ENCODE measurements around the gene GPR27.

The GPR27 gene, protein sequence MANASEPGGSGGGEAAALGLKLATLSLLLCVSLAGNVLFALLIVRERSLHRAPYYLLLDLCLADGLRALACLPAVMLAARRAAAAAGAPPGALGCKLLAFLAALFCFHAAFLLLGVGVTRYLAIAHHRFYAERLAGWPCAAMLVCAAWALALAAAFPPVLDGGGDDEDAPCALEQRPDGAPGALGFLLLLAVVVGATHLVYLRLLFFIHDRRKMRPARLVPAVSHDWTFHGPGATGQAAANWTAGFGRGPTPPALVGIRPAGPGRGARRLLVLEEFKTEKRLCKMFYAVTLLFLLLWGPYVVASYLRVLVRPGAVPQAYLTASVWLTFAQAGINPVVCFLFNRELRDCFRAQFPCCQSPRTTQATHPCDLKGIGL

DNA sequence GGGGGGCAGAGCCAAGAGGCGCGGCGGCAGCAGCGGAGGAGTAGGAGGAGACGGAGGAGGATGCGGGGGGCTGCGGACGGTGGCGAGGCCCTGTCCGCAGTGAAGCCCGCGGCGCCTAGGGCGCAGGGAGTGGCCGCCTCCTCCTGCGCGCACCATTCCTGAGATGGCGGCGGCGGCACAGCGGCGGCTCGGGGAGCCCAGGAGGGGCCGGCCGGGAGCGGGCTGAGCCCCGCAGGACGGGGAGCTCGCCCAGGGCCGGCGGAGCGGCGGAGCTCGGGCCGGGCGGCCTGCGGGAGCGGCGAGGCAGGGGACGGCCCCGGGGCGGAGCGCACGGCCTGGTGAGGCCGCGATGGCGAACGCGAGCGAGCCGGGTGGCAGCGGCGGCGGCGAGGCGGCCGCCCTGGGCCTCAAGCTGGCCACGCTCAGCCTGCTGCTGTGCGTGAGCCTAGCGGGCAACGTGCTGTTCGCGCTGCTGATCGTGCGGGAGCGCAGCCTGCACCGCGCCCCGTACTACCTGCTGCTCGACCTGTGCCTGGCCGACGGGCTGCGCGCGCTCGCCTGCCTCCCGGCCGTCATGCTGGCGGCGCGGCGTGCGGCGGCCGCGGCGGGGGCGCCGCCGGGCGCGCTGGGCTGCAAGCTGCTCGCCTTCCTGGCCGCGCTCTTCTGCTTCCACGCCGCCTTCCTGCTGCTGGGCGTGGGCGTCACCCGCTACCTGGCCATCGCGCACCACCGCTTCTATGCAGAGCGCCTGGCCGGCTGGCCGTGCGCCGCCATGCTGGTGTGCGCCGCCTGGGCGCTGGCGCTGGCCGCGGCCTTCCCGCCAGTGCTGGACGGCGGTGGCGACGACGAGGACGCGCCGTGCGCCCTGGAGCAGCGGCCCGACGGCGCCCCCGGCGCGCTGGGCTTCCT lies at the start of gene GPR27:
GPR27 (plus strand) TSS at position 155 of the 909 bp plus-strand sequence; CDS start at position 350, 195 bp downstream.
- DNase-seq: no peak

DNA sequence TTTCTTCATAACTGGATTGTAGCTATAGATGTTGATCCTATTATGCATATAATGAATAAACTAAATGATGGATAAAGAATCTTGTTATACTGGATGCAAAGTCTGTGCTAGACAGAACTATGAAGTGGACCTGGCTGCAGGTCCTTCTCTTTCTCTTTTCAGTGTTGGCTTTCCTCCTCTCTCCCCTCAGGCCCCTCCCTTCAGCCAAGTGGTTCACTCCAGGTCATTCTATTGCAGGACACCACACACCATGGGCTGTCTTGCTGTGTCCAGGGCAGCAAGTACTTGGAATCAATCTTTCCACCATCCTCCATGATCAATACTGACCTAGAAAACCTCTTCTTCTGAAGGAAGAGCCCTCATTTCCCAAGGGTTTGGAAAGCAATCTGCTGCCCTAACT lies 48.7 kb upstream of the GPR27 start:
- no peak for DNase-seq

DNA sequence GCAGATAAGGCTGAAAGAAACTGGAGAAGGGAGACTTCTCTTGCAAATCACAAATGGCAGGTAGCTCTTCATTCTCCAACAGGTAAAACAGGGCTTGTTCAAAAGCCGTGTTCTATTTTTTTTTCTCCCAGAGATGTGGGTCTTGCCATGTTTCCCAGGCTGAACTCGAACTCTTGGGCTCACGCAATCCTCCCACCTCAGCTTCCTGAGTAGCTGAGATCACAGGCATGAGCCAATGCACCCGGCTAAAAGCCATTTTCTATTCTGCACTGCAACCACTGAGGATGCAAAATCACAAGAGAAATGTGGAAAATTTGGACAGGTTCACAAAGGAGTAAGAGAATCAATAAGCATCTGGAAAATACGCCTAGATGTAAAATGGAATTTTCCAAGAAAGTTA lies 48.0 kb upstream of the GPR27 start:
- DNase-seq: no peak

DNA sequence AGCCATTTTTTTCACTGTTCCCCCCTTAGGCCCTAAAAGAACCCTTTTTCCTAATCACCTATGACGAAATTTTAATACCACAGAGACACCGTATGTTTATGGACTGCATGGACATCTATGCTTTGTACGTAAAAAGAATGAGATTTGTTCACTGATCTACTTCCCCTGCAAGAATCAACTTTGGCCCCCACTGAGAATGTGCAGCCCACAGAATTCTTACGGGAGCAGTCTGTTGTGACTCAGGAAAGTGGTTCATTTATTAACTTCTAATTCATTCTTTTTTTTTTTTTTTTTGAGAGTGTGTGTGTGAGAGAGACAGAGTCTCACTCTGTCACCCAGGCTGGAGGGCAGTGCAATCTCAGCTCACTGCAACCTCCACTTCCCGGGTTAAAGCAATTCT lies 46.1 kb upstream of the GPR27 start:
- no peak for DNase-seq

DNA sequence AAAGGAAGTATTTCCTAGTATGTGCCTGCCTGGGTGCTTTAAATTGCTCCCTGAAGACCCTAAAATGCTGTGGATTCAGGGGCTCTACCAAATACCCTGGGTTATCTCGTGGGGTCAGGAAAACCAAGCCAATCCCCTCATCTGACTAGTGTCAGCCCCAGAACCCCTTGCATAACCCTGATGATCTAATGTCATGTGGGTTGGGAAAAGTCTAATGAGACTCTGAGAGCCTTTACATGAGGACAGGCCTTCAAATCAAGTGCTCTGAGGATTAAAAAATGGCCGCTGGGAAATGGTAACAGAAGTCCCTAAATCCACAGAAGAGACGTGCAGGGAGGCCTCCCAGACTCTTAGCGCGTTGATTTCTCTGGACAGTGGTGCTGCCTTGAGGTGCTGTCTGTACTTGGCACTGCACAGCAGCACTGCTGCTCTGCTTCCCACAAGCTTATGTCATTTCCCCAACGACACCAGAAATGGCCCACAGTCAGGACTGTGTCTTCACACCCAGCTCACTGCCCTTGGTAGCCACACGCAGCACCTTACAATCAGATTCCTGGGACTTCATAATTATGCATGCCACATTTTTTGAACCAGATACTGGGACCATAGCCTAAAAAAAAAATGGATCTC lies 45.1 kb upstream of the GPR27 start:
- DNase-seq: no peak

DNA sequence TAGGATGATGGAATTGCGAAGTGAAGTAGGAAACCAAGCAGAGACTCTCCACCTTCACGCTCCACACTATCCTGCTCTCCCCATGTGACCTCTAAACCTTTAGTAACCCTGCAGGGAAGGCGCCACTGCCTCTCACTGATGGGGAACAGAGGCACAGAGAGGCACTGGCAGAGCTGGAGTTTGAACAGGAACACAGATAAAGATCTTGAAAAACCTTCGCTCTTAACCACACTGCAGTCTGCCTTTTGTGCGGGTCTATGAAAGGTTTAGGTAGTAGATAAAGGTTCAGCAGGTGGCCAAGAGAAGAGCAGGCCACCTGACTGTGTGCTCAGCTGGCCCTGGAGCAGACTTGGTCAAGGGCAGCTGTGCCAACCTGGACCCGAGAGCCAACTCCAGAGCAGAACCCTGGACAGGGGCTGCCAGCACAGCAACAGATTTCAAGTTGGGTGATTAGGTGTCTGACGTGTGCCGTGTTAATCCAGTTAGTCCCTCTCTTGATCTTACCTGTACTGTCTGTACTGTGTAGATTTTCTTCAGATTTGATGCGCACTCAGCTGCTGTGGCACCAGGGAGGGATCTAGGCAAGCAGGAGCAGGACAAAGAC lies 43.6 kb upstream of the GPR27 start:
- DNase-seq: no peak

DNA sequence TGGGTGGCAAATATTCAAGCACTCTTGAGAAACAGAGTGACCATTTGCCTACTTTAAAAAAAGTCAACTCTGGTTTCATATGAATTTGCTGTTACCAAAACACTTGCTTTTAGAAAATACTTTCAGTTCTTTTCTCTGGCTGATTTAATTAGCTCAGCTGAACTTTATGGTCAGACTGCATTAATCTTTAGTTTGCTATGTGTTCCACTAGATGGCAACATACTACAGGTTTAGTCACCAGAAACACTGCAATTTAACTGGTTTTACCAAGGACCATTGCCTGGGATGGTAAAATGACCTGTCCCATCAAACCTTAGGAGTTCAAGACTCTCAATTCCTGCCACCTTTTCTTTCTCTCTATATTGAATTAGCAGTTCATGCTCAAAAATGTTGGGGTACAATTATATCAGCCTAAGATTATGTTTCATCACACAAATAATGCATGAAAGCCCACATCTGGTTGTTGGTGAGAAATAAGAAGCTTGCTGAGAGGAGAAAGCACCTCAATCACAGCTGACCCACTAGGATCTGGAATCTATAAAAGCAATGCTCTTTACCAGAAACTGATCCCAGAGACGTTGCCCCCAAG lies 42.7 kb upstream of the GPR27 start:
- DNase-seq: peak; percentile 64

DNA sequence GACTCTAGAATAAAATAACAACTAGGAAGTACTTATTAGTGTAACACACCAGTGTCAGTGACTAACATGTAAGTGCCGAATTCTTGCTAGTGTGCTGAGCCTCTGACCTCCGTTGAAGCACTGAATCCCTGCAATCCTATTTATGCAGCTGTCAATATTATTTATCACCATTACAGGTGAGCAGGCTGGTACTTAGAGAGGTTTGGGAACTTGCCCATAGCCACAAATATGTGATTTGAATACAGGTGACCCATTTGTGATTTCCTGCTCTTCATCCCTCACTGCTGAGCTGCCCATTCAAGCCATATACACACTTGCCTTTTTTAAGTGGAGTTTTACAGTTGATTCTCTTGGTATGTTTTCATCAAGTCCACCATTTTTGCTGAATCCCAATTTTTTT lies 40.6 kb upstream of the GPR27 start:
- DNase-seq: no peak

DNA sequence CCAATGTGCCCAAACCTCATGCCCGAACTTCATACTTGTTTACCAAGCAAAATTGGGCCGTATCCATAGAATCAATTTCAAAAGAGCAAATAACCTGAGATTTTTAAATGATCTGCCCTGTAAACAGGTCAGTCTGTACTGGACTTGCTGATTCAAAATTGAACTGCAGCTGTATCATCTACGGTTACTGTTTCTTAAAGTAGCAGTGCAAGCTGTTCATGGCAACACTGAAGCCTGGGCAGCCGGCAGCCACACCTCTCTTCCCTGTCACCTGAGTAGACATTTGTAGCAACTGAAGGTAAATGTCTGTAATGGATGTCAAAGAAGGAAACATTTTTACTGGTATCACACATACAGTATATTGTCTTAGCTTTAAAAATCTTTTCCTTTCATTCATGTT lies 39.1 kb upstream of the GPR27 start:
- DNase-seq: no peak

DNA sequence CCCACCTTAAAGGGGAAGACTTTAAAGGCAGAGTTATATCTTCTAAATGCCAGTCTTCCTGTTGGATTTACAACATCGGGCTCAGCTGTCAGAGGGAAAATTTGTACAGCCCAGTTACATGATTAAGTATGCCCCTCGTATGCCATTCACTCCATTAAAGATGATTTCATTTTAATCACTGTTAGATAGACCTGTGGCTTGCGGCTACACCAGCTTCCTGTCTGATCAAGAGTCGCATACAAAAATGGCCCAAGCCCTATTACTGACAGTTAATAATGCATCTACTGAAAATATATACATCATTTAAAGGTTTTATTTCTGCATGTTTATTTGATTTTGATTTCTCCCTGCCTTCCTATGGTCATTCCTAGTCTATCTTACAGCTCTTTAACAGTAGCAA lies 35.6 kb upstream of the GPR27 start:
- no peak for DNase-seq

DNA sequence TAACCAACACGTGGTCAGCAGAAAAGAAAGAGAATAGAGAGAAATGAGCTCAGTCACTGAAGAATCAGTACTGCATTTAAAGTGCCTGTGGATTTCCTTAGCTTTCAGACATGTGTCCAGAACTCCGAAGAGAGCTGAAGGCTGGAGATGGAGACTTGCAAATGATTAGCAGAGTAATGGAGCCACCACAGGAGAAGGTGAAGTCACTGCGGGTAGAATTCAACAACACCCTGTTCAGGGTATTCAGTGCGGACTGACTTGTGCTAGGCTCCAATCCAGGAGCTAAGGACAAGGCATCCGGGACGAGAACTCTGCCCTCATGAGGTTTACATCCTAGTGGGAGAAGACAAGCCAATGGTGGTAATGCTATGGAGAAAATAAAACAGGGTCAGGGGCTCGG lies 32.7 kb upstream of the GPR27 start:
- DNase-seq: no peak

DNA sequence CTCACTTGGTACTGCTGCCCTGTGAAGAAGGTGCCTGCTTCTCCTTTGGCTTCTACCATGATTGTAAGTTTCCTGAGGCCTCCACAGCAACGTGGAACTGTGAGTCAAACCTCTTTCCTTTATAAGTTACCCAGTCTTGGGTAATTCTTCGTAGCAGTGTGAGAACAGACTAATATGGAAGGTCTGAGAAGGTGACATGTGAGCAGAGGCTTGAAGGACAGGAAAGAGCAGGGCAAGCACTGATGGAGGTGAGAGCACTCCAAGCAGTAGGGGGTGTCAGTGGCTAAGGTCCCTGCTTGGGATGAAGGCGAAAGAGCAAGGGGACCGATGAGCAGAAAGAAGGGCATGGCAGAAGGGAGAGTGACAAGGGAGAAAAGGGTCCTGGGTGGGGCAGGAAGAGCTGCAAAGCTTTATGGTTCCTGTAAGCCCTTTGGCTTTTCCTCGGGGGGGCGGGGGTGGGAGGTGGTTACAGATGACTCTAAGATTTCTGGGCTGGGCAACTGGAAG lies 32.0 kb upstream of the GPR27 start:
- no peak for DNase-seq

DNA sequence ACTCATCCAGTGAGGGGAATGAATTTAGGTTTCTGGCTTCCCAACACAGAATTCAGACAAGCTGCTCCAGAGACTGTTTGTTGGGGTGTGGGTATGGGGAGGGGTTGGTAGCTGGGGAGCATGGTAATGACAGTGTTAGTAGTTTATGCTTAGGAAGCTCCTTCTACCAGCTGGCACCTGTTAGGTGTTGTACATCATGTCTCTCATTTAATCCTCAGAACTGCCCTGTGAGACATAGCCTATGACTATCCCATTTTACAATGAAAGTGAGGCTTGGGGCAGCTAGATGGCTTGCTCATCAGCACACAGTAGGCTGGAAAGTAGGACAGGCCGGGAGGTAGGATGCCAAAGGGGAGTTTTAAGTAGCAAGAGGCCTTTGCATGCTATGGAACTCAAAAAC lies 31.0 kb upstream of the GPR27 start:
- DNase-seq: no peak

DNA sequence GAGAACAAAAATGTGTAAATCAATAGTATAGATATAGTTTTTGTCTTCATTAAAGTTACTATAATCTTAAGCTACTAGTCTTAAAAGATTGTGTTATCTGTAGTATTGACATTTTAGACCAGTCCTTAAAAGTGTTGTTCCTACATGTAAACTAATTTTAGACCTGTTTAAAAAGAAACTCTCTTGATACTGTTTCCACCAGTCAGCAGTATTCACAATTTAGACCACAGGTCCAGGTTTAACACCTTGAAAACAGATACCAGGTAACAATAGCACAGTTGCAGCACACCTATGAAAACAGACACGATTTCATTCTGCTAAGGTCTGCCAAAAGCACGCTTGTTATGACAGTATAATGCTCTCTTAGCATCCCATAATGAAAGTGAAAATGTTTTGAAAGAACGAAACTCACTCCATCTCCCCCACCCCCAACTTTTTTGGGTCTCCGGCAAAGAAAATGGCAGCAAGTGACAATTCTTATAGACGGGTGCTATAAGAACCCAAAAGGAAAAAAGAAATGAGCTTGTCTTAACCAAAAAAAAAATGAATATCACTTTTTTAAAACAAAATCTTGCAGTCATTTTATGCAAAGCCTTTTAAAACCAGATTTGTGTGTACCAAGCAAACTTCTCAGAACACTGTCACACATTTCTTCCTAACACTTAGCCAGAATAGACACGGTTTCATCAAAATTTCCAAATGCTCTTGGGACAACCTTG lies 30.0 kb upstream of the GPR27 start:
- DNase-seq: peak; percentile 58

DNA sequence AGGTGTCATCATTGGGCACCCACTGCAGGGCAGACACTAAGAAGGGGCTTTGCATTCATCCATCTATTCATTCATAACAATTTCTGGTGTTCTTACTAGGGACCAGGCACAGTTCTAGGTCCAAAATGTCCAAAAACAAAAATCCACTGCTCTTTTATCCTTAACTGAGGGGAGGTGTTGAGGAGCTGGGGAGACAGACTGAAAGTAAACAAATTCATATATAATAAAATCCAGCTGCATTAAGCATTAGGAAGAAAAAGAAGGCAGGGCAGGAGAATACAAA lies 29.5 kb upstream of the GPR27 start:
- no peak for DNase-seq

DNA sequence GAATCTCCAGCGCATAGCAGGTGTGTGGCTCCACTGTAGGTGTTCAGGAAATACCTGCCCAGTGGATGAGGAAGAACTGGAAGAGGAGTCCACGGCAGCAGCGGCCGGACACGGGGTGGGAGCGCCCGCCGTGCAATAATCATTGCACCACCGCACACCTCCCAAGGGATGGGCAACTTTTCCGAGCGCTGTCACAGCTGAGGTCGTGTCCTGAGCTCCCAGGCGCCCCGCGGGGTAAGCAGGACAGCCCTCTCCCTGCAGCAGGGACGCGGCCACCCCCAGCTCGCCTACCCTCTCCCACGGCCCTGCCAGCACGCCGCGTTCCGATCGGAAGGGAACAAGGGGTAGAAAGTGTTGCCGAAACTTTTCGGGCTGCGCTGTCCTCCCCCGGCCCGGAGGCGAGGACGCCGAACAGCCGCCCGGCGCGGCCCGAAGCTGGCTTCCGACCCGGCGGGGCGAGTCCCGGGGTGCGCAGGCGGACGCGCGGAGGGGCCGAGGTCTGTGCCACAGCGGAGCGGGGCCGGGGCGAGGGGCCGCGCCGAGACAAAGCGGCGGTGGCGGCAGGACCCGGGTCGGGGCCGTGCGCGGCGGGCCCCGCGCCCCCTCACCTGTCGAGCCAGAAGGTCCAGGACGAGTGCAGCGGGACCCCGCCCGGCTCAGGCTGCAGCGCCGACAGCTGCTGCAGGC lies 28.9 kb upstream of the GPR27 start:
- peak; percentile 13 for DNase-seq

DNA sequence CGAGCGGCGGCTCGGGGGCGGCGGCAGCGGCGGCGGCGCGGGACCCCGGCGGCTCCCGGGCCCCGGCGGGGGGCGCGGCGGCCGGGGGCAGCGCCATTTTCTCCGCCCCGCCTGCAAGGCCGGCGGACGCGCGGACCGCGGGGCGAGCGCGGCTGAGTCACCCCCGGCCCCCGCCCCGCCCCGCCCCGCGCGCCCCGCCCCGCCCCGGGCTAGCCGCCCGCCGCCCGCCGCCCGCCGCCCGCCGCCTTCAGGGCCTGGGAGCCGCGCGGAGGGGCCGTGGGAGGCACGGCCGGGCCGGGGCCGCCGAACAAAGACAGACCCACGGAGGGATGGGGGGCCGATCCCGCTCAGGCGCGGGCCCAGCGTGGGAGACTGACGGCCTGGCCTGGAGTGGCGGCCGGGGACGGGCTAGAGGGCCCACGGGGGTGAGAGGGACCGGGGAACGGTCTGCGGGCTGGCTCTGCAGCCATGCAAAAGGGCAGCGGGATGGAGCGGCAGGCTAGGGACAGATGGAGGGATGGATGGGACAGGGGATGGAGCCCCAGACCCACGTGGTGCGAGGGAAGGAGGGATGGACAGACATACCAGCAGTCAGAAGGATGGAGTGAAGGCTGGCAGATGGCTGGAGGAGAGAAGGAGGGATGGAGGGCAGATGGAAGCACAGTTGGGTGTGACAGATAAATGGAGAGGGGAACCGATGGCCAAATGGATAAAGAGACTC lies 28.2 kb upstream of the GPR27 start, which contains the start of gene EIF4E3:
EIF4E3 (minus strand) TSS at position 132 of the 721 bp plus-strand sequence; CDS start at position 97, 35 bp downstream.
- DNase-seq: no peak

DNA sequence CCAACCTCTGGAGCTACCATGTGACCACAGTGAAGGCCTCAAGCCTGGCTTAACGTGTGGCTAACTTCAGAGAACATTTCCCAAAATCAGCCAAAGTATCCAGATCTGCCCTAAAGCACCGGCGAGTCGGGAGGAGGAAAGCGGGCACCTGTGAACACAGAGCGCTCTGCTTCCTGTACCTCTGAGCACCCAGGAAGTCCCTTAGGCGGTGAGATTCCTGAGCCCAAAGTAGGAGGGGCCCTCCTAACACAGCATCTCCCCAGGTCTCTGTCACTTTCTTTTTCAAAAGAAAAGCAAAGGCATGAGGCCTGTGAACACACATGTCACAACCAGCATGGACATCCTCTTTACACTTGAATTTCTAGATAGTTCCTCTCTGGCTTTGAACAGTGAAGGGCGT lies 27.5 kb upstream of the GPR27 start:
- DNase-seq: no peak

DNA sequence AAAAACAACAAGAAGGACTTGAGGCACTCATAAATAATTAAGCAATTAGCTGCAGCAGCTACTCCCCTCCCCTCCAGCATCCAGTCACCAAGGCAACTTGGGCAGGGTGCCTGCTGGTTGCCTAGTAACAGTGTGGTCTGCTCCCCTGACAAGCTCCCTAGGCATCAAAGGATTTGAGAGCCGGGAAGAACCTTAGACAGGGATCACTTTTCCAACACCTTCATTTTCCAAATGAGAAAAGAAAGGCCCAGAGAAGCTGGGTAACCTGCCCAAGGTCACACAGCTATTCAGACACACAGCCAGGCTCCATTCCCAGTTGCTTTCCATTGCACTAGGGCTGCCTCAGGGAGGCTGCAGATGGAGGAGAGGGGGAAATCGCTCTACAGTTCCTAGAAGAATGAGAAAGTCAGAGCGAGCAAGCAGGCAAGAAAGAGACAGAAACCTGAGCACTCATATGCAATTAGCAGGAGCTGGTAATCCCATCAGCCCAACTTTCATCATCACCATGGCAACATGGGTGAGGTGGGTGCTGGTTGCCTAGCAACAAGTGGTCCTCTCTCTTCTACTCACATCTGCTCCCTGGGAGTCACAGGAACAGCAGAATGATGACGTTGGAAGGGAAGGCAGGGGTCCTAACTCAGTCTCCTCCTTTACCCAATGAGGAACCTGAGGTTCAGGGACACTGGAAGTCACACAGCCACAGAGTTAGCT lies 24.9 kb upstream of the GPR27 start:
- DNase-seq: peak; percentile 23

DNA sequence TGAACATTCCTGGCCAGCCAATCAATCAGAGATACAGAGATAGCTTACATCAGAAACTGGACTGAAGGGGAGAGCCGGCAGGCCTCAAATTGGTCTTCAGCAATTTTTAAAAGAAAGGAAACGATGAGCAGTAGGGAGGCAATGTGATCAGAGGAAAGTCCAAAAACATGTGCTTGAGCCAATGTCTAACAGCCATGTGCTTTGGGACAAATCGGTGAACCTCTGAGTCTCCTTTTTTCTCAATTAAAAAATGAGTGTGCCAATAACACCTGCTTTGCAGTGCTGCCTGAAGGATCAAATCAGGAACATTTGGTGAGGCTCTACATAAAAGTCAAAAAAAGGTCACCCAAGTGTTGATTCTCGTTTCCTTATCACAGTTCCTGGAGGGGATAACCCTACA lies 21.0 kb upstream of the GPR27 start:
- DNase-seq: no peak
